Measurements from ENCODE around the gene BHLHE23.

- TF ChIP-seq, protein P1, sequence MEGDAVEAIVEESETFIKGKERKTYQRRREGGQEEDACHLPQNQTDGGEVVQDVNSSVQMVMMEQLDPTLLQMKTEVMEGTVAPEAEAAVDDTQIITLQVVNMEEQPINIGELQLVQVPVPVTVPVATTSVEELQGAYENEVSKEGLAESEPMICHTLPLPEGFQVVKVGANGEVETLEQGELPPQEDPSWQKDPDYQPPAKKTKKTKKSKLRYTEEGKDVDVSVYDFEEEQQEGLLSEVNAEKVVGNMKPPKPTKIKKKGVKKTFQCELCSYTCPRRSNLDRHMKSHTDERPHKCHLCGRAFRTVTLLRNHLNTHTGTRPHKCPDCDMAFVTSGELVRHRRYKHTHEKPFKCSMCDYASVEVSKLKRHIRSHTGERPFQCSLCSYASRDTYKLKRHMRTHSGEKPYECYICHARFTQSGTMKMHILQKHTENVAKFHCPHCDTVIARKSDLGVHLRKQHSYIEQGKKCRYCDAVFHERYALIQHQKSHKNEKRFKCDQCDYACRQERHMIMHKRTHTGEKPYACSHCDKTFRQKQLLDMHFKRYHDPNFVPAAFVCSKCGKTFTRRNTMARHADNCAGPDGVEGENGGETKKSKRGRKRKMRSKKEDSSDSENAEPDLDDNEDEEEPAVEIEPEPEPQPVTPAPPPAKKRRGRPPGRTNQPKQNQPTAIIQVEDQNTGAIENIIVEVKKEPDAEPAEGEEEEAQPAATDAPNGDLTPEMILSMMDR (IDR thresholded peaks at IDR 0.05), result no peak
- TF ChIP-seq POLR2A (IDR thresholded peaks at IDR 0.05), result no peak
Measured at GRCh38 chr20:63015662-63016361, 9.0 kb upstream of the BHLHE23 start.

All from tibial nerve (tissue), 3 donors.